GM19452 (cell line): Measurements from ENCODE around the gene OVCH2.
"Not testable (repeated sequence)": the region's sequence is repeated elsewhere in the genome, so short reads cannot be mapped to it uniquely, and the experiment has no call there.

Experiments used
- ATAC-seq: cut with Tn5 transposase; IDR thresholded peaks from one replicate; pipeline ENCODE4 v1.9.1; 2021; ENCODE audit not compliant: unreplicated experiment

Gene OVCH2

GRCh38 chr11:7706377-7706776 is at the start of gene OVCH2:
Gene OVCH2 (minus strand): TSS chr11:7706477. CDS start chr11:7706394, 83 bp downstream.
- no peak for ATAC-seq

DNA sequence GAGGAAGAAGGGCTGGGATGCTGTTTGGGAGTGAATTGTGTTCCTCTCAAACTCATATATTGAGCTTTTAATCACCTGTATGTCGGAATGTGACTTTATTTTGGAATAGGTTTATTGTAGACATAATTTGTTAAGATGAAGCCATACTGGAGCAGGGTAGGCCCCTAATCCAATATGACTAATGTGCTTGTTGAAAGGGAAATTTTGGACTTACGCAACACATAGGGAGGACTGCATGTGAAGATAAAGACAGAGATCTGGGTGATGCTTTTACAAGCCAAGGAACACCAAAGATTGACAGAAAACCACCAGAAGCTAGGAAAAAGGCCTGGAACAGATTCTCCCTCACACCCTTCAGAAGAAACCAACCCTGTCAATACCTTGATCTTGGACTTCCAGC is 43.2 kb upstream of the OVCH2 start:
- ATAC-seq, result no peak

GRCh38 chr11:7734767-7735166 is 28.5 kb upstream of the OVCH2 start:
- not testable (repeated sequence) for ATAC-seq

- no peak for ATAC-seq
Measured at GRCh38 chr11:7714786-7715185, 8.5 kb upstream of the OVCH2 start.

DNA sequence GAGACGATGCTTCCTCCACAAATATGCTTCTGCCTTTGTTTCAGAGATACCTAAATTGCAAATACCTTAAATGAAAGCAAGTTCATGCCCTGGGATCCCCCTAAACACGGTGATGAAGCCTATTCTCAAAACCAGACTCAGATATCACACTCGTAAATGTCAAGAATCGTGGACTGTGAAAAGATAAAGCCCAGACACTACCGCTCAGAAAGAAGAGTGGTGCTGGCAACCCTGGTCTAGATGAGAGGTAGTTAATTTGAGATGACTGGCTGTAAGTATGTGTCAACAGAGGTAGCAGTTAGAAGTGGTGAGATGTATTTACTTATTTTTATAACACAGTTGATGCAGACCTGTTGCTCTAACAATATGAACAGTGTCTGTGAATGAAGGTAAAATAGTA is 2.5 kb downstream of the OVCH2 start:
- ATAC-seq, result no peak

GRCh38 chr11:7696424-7696823 is 9.9 kb downstream of the OVCH2 start:
- no peak for ATAC-seq

DNA sequence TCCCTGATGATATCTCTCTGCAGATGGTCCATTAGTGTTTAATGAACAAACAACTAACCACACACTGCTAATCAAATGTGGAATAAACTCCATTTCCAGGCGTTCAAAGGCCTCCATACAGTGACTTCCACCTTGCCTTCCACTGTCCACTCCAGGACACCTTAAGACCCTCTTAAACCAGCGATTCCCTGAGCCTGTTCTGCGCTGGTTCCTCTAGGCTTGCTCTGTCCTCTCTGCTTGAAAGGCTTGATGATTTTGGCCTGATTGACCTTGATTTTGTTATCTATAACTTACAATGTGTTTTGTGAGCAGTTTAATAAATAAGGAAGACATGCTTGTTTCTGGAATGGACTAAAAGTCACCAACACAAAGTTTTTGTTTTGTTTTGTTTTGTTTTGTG is 12.0 kb downstream of the OVCH2 start:
- ATAC-seq, result no peak

DNA sequence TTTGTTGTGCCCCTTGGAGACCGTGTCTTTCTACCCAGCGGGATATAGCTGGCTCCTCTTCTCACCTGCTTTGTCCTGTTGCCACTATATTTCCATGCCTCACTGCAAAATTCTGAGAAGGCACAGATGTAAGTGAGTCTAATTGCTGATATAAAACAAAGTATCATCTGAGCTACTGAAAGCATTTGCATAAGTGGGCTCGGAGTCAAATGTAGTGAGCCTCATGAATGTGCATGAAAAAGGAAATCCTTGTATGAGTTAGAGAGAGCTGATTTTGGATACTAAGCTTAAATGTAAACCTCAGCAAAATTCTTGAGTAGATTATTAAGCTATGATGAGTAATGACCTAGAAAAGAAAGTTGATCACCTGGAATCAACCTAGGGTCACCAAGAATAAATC is 13.9 kb downstream of the OVCH2 start:
- no peak for ATAC-seq

GRCh38 chr11:7691759-7692350 is 14.4 kb downstream of the OVCH2 start:
- ATAC-seq, result no peak

- ATAC-seq, result no peak
Measured at GRCh38 chr11:7690648-7691047, 15.6 kb downstream of the OVCH2 start.

- no peak for ATAC-seq
Measured at GRCh38 chr11:7689239-7689638, 17.0 kb downstream of the OVCH2 start.

DNA sequence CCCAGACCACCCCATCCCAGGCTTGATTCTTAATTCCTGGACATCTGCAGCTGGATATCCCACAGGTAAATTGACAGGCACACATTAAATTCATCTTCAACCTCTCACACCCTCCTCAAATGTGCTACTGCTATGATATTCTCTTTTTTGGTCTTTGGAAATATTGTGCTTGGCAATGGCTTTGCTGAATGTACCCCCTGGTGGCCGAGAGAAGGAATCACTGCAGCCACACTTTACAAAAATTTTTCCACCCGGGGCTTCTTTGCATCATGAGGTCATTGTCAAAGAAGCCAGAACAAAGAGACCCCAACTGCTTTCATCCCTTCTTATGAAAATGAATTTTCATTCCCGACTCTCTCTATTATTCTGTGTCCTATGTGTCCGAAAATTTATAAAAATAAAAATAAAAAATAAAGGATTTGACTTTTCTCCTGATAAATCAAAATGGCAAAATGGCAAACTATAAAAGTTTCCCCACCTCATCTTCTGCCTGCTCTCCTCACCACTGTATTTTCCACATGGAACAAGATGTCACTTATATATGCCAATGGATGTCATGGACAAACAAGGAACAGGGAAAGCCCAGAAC is 17.9 kb downstream of the OVCH2 start:
- no peak for ATAC-seq

- no peak for ATAC-seq
Measured at GRCh38 chr11:7687386-7687785, 18.9 kb downstream of the OVCH2 start.

DNA sequence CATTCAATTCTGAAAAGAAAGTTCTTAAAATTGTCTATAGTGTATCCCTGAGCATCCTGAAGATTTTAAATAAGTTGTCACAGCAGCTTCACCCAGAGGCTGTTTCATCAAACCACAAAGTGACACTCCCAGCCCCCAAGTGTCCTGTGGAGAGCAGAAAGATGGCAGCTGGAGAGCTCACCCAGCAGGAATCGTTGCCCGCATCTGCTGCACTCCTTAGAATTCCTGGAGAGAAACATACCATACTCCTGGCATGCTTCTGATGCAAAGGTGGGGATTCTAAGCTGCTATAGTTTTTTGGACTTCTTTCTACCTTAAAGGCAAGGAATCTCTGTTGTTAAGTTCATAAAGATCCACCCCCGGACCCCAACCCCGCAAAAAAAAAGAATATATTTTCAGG is 19.5 kb downstream of the OVCH2 start:
- ATAC-seq, result no peak

- ATAC-seq, result no peak
Measured at GRCh38 chr11:7683571-7683970, 22.7 kb downstream of the OVCH2 start.

- no peak for ATAC-seq
Measured at GRCh38 chr11:7677796-7678201, 28.5 kb downstream of the OVCH2 start.

DNA sequence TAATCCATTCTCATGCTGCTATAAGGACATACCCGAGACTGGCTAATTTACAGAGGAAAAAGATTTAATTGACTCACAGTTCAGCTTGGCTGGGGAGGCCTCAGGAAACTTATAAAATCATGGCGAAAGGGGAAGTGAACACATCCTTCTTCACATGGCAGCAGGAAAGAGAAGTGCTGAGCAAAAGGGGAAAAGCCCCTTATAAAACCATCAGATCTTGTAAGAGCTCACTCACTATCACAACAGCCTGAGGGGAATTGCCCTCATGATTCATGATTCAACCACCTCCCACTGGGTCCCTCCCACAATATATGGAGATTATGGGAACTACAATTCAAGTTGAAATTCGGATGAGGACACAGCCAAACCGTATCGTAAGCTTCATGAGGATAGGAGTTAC is 29.2 kb downstream of the OVCH2 start:
- ATAC-seq, result no peak

- no peak for ATAC-seq
Measured at GRCh38 chr11:7675631-7676030, 30.6 kb downstream of the OVCH2 start.

DNA sequence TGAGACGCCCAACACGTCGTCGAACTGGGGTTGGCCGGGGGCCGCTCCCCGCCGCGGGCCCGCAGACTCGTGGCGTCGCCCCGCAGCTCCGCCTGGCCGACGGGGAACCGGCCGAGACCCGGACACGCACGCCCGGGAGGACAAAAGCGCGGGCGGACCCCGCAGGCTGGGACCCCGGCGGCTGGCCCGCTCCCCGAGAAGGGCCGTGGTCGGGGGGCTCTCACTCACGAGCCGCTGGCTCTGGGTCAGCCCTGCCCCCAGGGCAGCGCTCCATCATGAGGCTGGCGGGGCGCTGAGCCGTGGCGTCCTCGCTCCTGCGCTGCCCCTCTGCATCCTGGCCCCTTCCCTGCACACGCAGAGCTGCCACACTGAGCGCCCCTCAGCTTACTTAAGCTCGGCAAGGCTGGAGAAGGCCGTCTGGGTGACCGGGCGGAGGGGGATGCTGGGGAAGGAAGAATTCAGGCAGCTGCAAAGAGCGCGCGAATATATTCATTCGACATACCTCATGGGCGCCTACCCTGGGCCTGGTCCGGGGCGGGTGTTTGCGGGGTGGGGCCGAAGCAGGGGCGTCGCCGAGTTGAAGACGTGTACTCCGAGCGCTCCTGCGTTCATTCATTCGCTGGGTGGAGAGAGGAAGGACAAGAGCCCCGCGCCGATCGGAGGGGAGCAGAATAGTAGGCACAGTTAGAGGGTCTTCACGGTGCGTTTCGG is 32.4 kb downstream of the OVCH2 start:
- no peak for ATAC-seq

DNA sequence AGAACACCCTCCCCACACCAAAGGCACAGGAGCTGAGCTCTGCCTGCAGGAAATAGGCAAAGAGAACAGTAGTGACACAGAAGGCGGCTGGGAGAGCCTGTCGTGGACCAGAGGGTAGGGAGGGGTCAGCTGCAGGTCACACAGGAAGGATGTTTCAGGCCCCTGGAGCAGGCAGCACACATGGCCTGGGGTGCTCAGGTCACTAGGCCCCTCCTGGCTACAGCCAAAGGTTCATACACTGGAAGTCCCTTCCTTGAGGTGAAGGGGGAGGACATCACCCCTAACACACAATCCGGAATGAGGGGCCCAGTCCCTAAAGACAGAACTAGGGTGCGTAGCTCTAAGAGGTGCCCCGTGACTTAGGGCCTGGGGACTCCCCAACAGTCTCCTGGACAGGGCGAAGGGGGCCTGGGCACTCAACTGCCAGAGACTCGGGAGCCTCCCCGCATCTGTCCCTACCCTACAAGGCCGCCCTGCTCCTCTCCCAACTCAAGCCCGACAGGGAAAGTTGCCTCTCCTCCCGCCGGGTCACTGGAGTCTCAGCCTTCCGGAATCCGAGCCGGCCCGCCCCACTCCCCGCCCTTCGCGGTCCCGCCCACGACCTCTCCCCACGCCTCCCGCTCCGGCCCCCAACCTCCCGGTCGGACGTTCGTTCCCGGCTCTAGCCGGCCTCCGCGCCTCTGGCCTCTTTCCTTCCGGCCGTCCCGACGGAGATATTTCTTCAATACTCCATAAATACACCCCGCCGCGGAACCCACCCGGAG is 33.1 kb downstream of the OVCH2 start, which contains the start of gene CYB5R2:
Gene CYB5R2 (minus strand): TSS at position 541 of the 764 bp plus-strand sequence. CDS start 675 bp downstream, outside the sequence.
- no peak for ATAC-seq

GRCh38 chr11:7672276-7672959 is 33.9 kb downstream of the OVCH2 start:
- peak; percentile 14 for ATAC-seq
